B cell (primary cell): ENCODE measurements around the gene FHL1. TPM values are rescaled to one million over a fixed set of nuclear protein-coding genes. Genes with fewer than 3 reads are reported as not detected.

ENCODE experiments used
- ATAC-seq: fragments of 200-7000 bp; cut with Tn5 transposase; one replicate; pipeline ENCODE4 v1.10.0; 2021; ENCODE audit warnings: low read depth, mild to moderate bottlenecking, moderate number of reproducible peaks, moderate library complexity
- CTCF ChIA-PET: fragments of 350-600 bp; sonication (Branson Sonifier 250); formaldehyde crosslinking; loops from one replicate; lab custom pipeline; 2021; ENCODE audit warnings: antibody characterized with exemption, inconsistent platforms; lab: Charles Lee
- POLR2A ChIA-PET: fragments of 350-600 bp; sonication (Branson Sonifier 250); formaldehyde crosslinking; loops from one replicate; lab custom pipeline; 2021; ENCODE audit warnings: antibody characterized with exemption; lab: Charles Lee
- DNase-seq: peaks from one replicate; pipeline ENCODE4 v3.0.0; 2013
- H2AFZ ChIP-seq: 2 replicates; pipeline ENCODE4 v1.6.1; 2012; ENCODE audit warnings: mild to moderate bottlenecking, low read depth, low read length; ENCODE audit not compliant: insufficient read depth, poor library complexity, severe bottlenecking
- H3K27ac ChIP-seq, 2 donors: 1 replicate in 1 of 2; 2 replicates in 1 of 2; pipeline ENCODE4 v1.5.1; 2012 to 2013; ENCODE audit warnings: low read length in 2 of 2, mild to moderate bottlenecking in 2 of 2, moderate library complexity in 1 of 2
- H3K27me3 ChIP-seq, 4 experiments: fragments of 200-600 bp in 1 of 4; sonication (generic) in 1 of 4; replicated peaks in 1 of 4; 1 replicate in 2 of 4; 2 replicates in 2 of 4; pipeline versions ENCODE4 v1.6.1 to v1.7.0; 2013 to 2016; ENCODE audit warnings: low read length in 3 of 4, mild to moderate bottlenecking in 2 of 4, mixed read lengths in 1 of 4, moderate library complexity in 1 of 4; ENCODE audit not compliant: insufficient read depth in 4 of 4, control insufficient read depth in 3 of 4; ENCODE audit errors: control extremely low read depth in 1 of 4
- H3K36me3 ChIP-seq, 2 experiments: replicated peaks in 1 of 2; 1 replicate in 1 of 2; 2 replicates in 1 of 2; pipeline versions ENCODE4 v1.6.1 to v1.7.1; 2013; ENCODE audit warnings: low read length in 1 of 2; ENCODE audit not compliant: insufficient read depth in 2 of 2, control insufficient read depth in 1 of 2; ENCODE audit errors: control extremely low read depth in 1 of 2, extremely low read depth in 1 of 2
- H3K4me1 ChIP-seq, 2 donors: fragments of 200-600 bp in 1 of 2; sonication (generic) in 1 of 2; 1 replicate in 1 of 2; 2 replicates in 1 of 2; pipeline versions ENCODE4 v1.5.1 to v1.6.1; 2013 to 2017; ENCODE audit warnings: low read length in 2 of 2; ENCODE audit not compliant: control insufficient read depth in 2 of 2, insufficient read depth in 2 of 2
- H3K4me2 ChIP-seq: replicated peaks from 2 replicates; pipeline ENCODE3; 2012; ENCODE audit warnings: mild to moderate bottlenecking, low read depth, low read length; ENCODE audit not compliant: poor library complexity, severe bottlenecking
- H3K4me3 ChIP-seq, 5 experiments: fragments of 200-600 bp in 1 of 5; sonication (generic) in 1 of 5; 1 replicate in 3 of 5; 2 replicates in 2 of 5; pipeline versions ENCODE4 v1.5.1 to v1.7.0; 2011 to 2016; ENCODE audit warnings: low read length in 4 of 5, mild to moderate bottlenecking in 4 of 5, low read depth in 2 of 5, control low read depth in 1 of 5, moderate library complexity in 1 of 5; ENCODE audit not compliant: insufficient read depth in 1 of 5; ENCODE audit errors: control extremely low read depth in 1 of 5, extremely low read depth in 1 of 5
- H3K79me2 ChIP-seq: fragments of 200-600 bp; sonication (generic); one replicate; pipeline ENCODE4 v1.6.0; 2016; ENCODE audit warnings: low read length; ENCODE audit not compliant: control insufficient read depth, insufficient read depth
- H3K9ac ChIP-seq: fragments of 200-600 bp; sonication (generic); 2 replicates; pipeline ENCODE4 v1.6.1; 2017; ENCODE audit warnings: mild to moderate bottlenecking, low read length, moderate library complexity
- H3K9me3 ChIP-seq, 3 donors: one replicate each; pipeline versions ENCODE4 v1.6.1 to v1.7.1; 2013; ENCODE audit warnings: low read length in 2 of 3; ENCODE audit not compliant: control insufficient read depth in 2 of 3, insufficient read depth in 1 of 3; ENCODE audit errors: control extremely low read depth in 1 of 3
- H4K20me1 ChIP-seq: 2 replicates; pipeline ENCODE4 v1.6.0; 2012; ENCODE audit warnings: mild to moderate bottlenecking, low read length; ENCODE audit not compliant: insufficient read depth, control insufficient read depth, poor library complexity, severe bottlenecking
- H3K27ac Mint-ChIP-seq: one replicate; pipeline ENCODE4 v1.8.0; 2021; ENCODE audit warnings: mixed read lengths
- H3K27me3 Mint-ChIP-seq: one replicate; pipeline ENCODE4 v1.8.0; 2021; ENCODE audit warnings: mixed read lengths
- H3K4me1 Mint-ChIP-seq: one replicate; pipeline ENCODE4 v1.8.0; 2021; ENCODE audit warnings: mixed read lengths
- H3K4me3 Mint-ChIP-seq: one replicate; pipeline ENCODE4 v1.8.0; 2021; ENCODE audit warnings: mixed read lengths
- H3K9me3 Mint-ChIP-seq: one replicate; pipeline ENCODE4 v1.8.0; 2022; ENCODE audit warnings: mixed read lengths; ENCODE audit not compliant: insufficient read depth
- EZH2 ChIP-seq: IDR thresholded peaks from 2 replicates; pipeline ENCODE4 v1.6.1; 2012; ENCODE audit warnings: borderline replicate concordance, low read depth, mild to moderate bottlenecking, moderate library complexity, low read length; ENCODE audit not compliant: insufficient read depth, poor library complexity, severe bottlenecking
- WGBS: methylation state at CpG from one replicate; pipeline ENCODE4 v1.1.5; 2013; ENCODE audit warnings: missing lambda C conversion rate; ENCODE audit not compliant: insufficient coverage; 5-methylcytosine and 5-hydroxymethylcytosine counted together
- intact Hi-C: fragments of 100-400 bp; cut with micrococcal nuclease; formaldehyde crosslinking; loops from one replicate; pipeline ENCODE4 v1.10.0; 2022
- polyA plus RNA-seq: library from polyadenylated mRNA; depleted of rRNA; stranded (reverse); fragments of >200 nt; gene quantifications from 2 replicates; pipeline ENCODE4 v1.2.3, GENCODE V29; 2012
- total RNA-seq, 2 donors: library from RNA; stranded (reverse); fragments of 120-200 nt in 1 of 2; gene quantifications; 1 replicate in 1 of 2; 2 replicates in 1 of 2; pipeline versions ENCODE4 v1.2.3 to v1.2.4, GENCODE V29; 2013 to 2022
- TF ChIP-seq, protein P1 (sequence below): fragments of 200-600 bp; IDR thresholded peaks from one replicate; pipeline ENCODE4 v1.8.0; 2022; ENCODE audit warnings: antibody characterized with exemption, mild to moderate bottlenecking

The FHL1 gene
- total and polyA plus RNA-seq, 2 donors (not counting 1 experiment from before 2014, with no cell fraction given) = 6.7 to 8.0 TPM

DNA sequence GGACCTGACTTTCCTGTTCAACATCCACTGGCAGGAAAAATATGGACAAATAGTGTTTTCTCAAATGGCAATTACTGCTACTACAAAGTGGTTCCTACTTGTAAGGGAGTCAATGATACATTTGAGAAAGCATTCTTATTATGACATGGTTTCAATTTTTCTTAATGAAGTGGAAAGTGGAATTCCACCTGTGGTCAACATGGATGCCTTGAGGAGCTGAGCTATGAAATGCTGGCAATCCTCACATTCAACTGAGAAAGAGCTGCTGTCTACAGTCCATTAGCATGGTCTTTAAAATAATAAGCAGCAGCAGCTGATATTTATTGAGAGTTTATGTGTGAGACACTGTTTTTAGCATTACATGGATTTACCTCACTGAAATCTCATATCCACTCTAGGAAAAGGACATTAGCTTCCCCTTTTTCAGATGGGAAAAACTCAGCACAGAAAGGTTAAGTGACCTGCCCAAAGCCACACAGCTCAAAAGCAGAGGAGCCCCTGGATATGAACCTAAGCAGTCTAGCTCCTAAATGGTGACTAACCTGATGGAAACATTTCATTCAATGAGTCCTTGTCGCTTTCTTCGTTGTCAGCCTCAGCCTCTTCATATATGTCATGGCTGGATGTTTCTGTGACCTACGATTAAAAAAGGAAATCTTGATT lies 74.6 kb downstream of the FHL1 start:
- H3K27ac ChIP-seq = no peak overlapping the region
- WGBS = no CpG with 5 or more reads among the region's 3 CpGs
- Mint-ChIP-seq H3K4me3 (no peak overlapping the region), H3K9me3 (no peaks in the 10 kb centered on the region), H3K27ac (no peak overlapping the region), H3K4me1 (peaks cover 12% of the 10 kb centered on the region), H3K27me3 (no peaks in the 10 kb centered on the region)
- intact Hi-C loops = no loop called here
- TF ChIP-seq EZH2 = no peak
- TF ChIP-seq, protein P1, sequence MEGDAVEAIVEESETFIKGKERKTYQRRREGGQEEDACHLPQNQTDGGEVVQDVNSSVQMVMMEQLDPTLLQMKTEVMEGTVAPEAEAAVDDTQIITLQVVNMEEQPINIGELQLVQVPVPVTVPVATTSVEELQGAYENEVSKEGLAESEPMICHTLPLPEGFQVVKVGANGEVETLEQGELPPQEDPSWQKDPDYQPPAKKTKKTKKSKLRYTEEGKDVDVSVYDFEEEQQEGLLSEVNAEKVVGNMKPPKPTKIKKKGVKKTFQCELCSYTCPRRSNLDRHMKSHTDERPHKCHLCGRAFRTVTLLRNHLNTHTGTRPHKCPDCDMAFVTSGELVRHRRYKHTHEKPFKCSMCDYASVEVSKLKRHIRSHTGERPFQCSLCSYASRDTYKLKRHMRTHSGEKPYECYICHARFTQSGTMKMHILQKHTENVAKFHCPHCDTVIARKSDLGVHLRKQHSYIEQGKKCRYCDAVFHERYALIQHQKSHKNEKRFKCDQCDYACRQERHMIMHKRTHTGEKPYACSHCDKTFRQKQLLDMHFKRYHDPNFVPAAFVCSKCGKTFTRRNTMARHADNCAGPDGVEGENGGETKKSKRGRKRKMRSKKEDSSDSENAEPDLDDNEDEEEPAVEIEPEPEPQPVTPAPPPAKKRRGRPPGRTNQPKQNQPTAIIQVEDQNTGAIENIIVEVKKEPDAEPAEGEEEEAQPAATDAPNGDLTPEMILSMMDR = no peak
- H3K36me3 ChIP-seq = peaks cover 0 to 47% of the 10 kb centered on the region in 2 experiments
- H4K20me1 ChIP-seq = no peaks in the 10 kb centered on the region
- CTCF ChIA-PET = interaction anchor here (0.8 to 1.4 kb wide), 2 partner anchors 46 to 71 kb away, joined by 3 to 5 read pairs; no protein-coding TSS in a partner anchor
- no peaks in the 10 kb centered on the region for H3K9me3 ChIP-seq
- H3K4me3 ChIP-seq = no peak overlapping the region
- POLR2A ChIA-PET = interaction anchor here (0.6 kb wide), 1 partner anchor 789 kb away, joined by 3 read pairs; no protein-coding TSS in a partner anchor
- no peak for ATAC-seq
- no peaks in the 10 kb centered on the region for H3K79me2 ChIP-seq
- peaks cover 6 to 7% of the 10 kb centered on the region in 2 donors for H3K4me1 ChIP-seq
- no peaks in the 10 kb centered on the region for H3K27me3 ChIP-seq
- no peak overlapping the region for H2AFZ ChIP-seq
- H3K4me2 ChIP-seq = no peak overlapping the region
- no peak for DNase-seq
- H3K9ac ChIP-seq = no peak overlapping the region

DNA sequence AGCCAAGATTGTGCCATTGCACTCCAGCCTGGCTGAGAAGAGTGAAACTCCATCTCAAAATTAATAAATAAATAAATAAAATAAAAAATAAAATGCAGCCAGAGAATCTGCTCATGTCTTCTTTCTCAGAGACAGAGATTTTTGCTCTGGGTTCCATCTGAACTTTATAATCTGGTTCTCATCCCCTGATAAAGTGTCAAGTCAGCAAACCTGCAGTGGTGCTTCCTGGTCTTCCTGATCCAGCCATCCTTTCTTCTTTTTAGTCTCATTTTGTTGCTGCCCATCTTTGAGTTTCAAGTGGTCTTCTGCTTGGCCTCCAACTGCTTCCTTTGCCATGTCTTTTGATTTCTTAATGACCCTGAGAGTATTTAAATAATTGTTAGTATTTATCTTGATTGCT lies 79.7 kb downstream of the FHL1 start:
- TF ChIP-seq, protein P1 = no peak
- TF ChIP-seq EZH2 = no peak

More for the DNA sequence above, 79.7 kb downstream of the FHL1 start:
- peaks cover 36% of the 10 kb centered on the region for H3K4me1 Mint-ChIP-seq
- H4K20me1 ChIP-seq = no peaks in the 10 kb centered on the region
- ChIA-PET POLR2A (interaction anchor here (0.7 kb wide), 1 partner anchor 17 kb away, joined by 3 read pairs; no protein-coding TSS in a partner anchor), CTCF (interaction anchor here (1.4 kb wide), 1 partner anchor 42 kb away, joined by 3 read pairs; no protein-coding TSS in a partner anchor)
- H3K4me3 Mint-ChIP-seq = no peak overlapping the region
- H3K36me3 ChIP-seq = peaks cover 0 to 25% of the 10 kb centered on the region in 2 experiments
- H3K9me3 ChIP-seq = no peaks in the 10 kb centered on the region
- no peak overlapping the region for H3K9ac ChIP-seq
- H2AFZ ChIP-seq = no peak overlapping the region
- peak overlapping the region; percentile 39 for H3K27ac Mint-ChIP-seq
- intact Hi-C loops = no loop called here
- peaks cover 14 to 16% of the 10 kb centered on the region in 2 donors for H3K4me1 ChIP-seq
- no peaks in the 10 kb centered on the region for H3K9me3 Mint-ChIP-seq
- H3K27me3 ChIP-seq = no peaks in the 10 kb centered on the region
- no peak overlapping the region for H3K4me3 ChIP-seq
- ATAC-seq (no peak), DNase-seq (no peak)
- no peak overlapping the region for H3K4me2 ChIP-seq
- H3K27me3 Mint-ChIP-seq = no peaks in the 10 kb centered on the region
- no peak overlapping the region for H3K27ac ChIP-seq
- no peaks in the 10 kb centered on the region for H3K79me2 ChIP-seq
